CD4-positive, alpha-beta T cell (primary cell): ENCODE measurements around the gene IQSEC3. TPM values are rescaled to one million over a fixed set of nuclear protein-coding genes. Genes with fewer than 3 reads are reported as not detected.

ENCODE experiments used
- ATAC-seq: fragments of 200-7000 bp; cut with Tn5 transposase; one replicate; pipeline ENCODE4 v1.10.0; 2022; ENCODE audit warnings: mild to moderate bottlenecking; ENCODE audit not compliant: poor library complexity
- CTCF ChIA-PET: fragments of 350-600 bp; sonication (Branson Sonifier 250); formaldehyde crosslinking; loops from one replicate; lab custom pipeline; 2021; ENCODE audit warnings: antibody characterized with exemption, inconsistent platforms; lab: Charles Lee
- POLR2A ChIA-PET: fragments of 350-600 bp; sonication (Branson Sonifier 250); formaldehyde crosslinking; loops from one replicate; lab custom pipeline; 2021; ENCODE audit warnings: antibody characterized with exemption, inconsistent platforms; lab: Charles Lee
- DNase-seq, 14 experiments: peaks; one replicate each; pipeline ENCODE4 v3.0.0-alpha.2; 2013 to 2020; ENCODE audit warnings: mixed read lengths in 2 of 14
- H3K27ac ChIP-seq, 2 donors: one replicate each; pipeline versions ENCODE4 v1.5.1 to v1.7.0; 2013; ENCODE audit warnings: low read length in 2 of 2, low read depth in 1 of 2, mild to moderate bottlenecking in 1 of 2
- H3K27me3 ChIP-seq, 2 experiments: 1 replicate in 1 of 2; 2 replicates in 1 of 2; pipeline versions ENCODE4 v1.6.1 to v1.7.0; 2013; ENCODE audit warnings: low read length in 2 of 2, control low read depth in 1 of 2, mild to moderate bottlenecking in 1 of 2, moderate library complexity in 1 of 2; ENCODE audit not compliant: insufficient read depth in 2 of 2, control insufficient read depth in 1 of 2
- H3K36me3 ChIP-seq: one replicate; pipeline ENCODE4 v1.6.1; 2013; ENCODE audit warnings: low read length, control low read depth; ENCODE audit not compliant: insufficient read depth
- H3K4me1 ChIP-seq: one replicate; pipeline ENCODE4 v1.6.1; 2013; ENCODE audit warnings: low read length, control low read depth; ENCODE audit not compliant: insufficient read depth
- H3K4me3 ChIP-seq: one replicate; pipeline ENCODE4 v1.5.1; 2013; ENCODE audit warnings: mild to moderate bottlenecking, low read length, moderate library complexity
- H3K9me3 ChIP-seq, 2 experiments: 1 replicate in 1 of 2; 2 replicates in 1 of 2; pipeline versions ENCODE4 v1.6.1 to v1.7.0; 2013; ENCODE audit warnings: low read length in 2 of 2, mild to moderate bottlenecking in 2 of 2, control low read depth in 1 of 2, moderate library complexity in 1 of 2; ENCODE audit not compliant: control insufficient read depth in 1 of 2, insufficient read depth in 1 of 2
- H3K27ac Mint-ChIP-seq: one replicate; pipeline ENCODE4 v1.8.0; 2020; ENCODE audit warnings: mixed read lengths
- H3K27me3 Mint-ChIP-seq: one replicate; pipeline ENCODE4 v1.8.0; 2021; ENCODE audit warnings: mixed read lengths
- H3K36me3 Mint-ChIP-seq: one replicate; pipeline ENCODE4 v1.8.0; 2021; ENCODE audit warnings: low read depth, mixed read lengths
- H3K4me1 Mint-ChIP-seq: one replicate; pipeline ENCODE4 v1.8.0; 2021; ENCODE audit warnings: low read depth, mixed read lengths
- H3K4me3 Mint-ChIP-seq: one replicate; pipeline ENCODE4 v1.8.0; 2020; ENCODE audit warnings: mild to moderate bottlenecking, mixed read lengths
- H3K9me3 Mint-ChIP-seq: one replicate; pipeline ENCODE4 v1.8.0; 2020; ENCODE audit warnings: mixed read lengths
- intact Hi-C, 2 experiments: fragments of 100-400 bp; cut with DNase I in 1 of 2; cut with micrococcal nuclease in 1 of 2; formaldehyde crosslinking; loops; one replicate each; pipeline versions ENCODE4 v1.15.1 to v1.9.0; 2023 to 2025; cut with DNase I, micrococcal nuclease
- total RNA-seq, 174 experiments: library from RNA in 2 of 174; stranded (reverse) in 2 of 174; gene quantifications; one replicate each; pipeline ENCODE4 v1.2.3 and lab custom pipeline; 2021 to 2026
- TF ChIP-seq, protein P1 (sequence below): fragments of 200-600 bp; IDR thresholded peaks from one replicate; pipeline ENCODE4 v1.8.0; 2022; ENCODE audit warnings: antibody characterized with exemption, mild to moderate bottlenecking

IQSEC3 gene
- total RNA-seq, 2 experiments from 2014 or later = 0.19 TPM; not detected in 1

DNA sequence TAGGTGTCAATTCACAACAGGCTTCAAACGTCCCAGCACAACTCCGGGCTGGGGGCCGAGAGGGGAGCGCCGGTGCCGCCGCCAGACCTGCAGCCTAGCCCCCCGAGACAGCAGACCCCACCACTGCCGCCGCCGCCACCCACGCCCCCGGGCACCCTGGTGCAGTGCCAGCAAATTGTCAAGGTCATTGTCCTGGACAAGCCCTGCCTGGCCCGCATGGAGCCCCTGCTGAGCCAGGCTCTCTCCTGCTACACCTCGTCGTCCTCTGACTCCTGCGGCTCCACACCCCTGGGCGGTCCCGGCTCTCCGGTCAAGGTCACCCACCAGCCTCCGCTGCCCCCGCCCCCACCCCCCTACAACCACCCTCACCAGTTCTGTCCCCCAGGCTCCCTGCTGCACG lies 108.0 kb downstream of the IQSEC3 start:
- CTCF ChIA-PET = no interaction called here
- intact Hi-C loops = no loop called here
- DNase-seq (no peak), ATAC-seq (no peak)
- H3K27me3 Mint-ChIP-seq = peaks cover 23% of the 10 kb centered on the region
- no peak overlapping the region for H3K4me3 ChIP-seq
- H3K36me3 Mint-ChIP-seq = no peaks in the 10 kb centered on the region
- no peaks in the 10 kb centered on the region for H3K4me1 Mint-ChIP-seq
- TF ChIP-seq, protein P1, sequence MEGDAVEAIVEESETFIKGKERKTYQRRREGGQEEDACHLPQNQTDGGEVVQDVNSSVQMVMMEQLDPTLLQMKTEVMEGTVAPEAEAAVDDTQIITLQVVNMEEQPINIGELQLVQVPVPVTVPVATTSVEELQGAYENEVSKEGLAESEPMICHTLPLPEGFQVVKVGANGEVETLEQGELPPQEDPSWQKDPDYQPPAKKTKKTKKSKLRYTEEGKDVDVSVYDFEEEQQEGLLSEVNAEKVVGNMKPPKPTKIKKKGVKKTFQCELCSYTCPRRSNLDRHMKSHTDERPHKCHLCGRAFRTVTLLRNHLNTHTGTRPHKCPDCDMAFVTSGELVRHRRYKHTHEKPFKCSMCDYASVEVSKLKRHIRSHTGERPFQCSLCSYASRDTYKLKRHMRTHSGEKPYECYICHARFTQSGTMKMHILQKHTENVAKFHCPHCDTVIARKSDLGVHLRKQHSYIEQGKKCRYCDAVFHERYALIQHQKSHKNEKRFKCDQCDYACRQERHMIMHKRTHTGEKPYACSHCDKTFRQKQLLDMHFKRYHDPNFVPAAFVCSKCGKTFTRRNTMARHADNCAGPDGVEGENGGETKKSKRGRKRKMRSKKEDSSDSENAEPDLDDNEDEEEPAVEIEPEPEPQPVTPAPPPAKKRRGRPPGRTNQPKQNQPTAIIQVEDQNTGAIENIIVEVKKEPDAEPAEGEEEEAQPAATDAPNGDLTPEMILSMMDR = no peak
- peaks cover 0 to 10% of the 10 kb centered on the region in 2 experiments for H3K27me3 ChIP-seq
- no peaks in the 10 kb centered on the region for H3K9me3 Mint-ChIP-seq
- no peaks in the 10 kb centered on the region for H3K36me3 ChIP-seq
- no peak overlapping the region for H3K27ac ChIP-seq
- H3K9me3 ChIP-seq = peaks cover 0 to 8% of the 10 kb centered on the region in 2 experiments
- POLR2A ChIA-PET = no interaction called here
- no peaks in the 10 kb centered on the region for H3K4me1 ChIP-seq
- no peak overlapping the region for H3K27ac Mint-ChIP-seq
- no peak overlapping the region for H3K4me3 Mint-ChIP-seq

DNA sequence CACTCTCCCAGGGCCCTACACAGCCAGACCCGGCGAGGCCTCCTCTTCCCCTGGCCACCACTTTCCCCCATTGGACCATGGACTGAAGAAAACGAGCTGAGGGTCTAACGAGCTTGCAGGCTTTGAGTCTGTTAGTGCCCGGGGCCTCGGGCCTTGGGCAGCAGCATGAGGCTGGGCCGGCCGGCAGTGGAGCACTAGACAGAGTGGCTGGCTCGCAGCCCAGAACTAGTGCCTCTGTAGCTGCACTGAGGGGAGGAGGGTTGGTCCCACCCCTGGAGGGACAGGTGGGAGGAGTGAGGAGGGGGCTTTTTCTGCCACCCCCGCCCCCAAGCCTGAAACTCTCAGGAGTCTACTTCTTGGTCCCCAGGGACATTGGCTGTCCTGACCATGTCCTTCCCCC lies 108.7 kb downstream of the IQSEC3 start:
- no peak overlapping the region for H3K27ac ChIP-seq
- H3K9me3 ChIP-seq = peaks cover 0 to 9% of the 10 kb centered on the region in 2 experiments
- ChIA-PET POLR2A (no interaction called here), CTCF (no interaction called here)
- Mint-ChIP-seq H3K36me3 (no peaks in the 10 kb centered on the region), H3K9me3 (no peaks in the 10 kb centered on the region), H3K4me1 (no peaks in the 10 kb centered on the region), H3K27ac (no peak overlapping the region), H3K4me3 (no peak overlapping the region), H3K27me3 (peaks cover 22% of the 10 kb centered on the region)
- no peaks in the 10 kb centered on the region for H3K36me3 ChIP-seq
- intact Hi-C loops = no loop called here
- no peaks in the 10 kb centered on the region for H3K4me1 ChIP-seq
- DNase-seq (no peak), ATAC-seq (no peak)
- peaks cover 0 to 10% of the 10 kb centered on the region in 2 experiments for H3K27me3 ChIP-seq
- H3K4me3 ChIP-seq = no peak overlapping the region
- TF ChIP-seq, protein P1 = no peak

DNA sequence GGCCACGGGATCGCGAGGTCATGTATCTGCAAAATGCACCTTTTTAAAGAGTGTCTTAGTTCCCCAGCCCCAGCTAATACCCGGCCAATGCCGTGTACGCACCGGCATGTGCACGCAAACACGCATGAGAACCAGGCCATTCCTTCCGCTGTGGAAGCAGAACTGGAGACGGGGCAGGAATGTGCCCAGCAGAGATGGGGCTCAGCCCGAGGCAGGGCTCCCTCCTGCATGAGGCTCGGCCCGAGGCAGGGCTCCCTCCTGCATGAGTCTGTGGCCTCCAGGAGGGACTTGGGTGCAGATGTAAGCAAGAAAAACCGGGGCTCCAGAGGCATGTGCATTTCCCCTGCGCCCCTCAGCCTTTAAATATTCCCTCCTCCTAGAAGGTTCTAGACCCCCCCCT lies 109.2 kb downstream of the IQSEC3 start:
- peaks cover 22% of the 10 kb centered on the region for H3K27me3 Mint-ChIP-seq
- ATAC-seq = no peak
- no peak for DNase-seq
- TF ChIP-seq, protein P1 = no peak
- Histone ChIP-seq H3K27ac (no peak overlapping the region), H3K36me3 (no peaks in the 10 kb centered on the region), H3K4me1 (peaks cover 4% of the 10 kb centered on the region), H3K27me3 (peaks cover 0 to 10% of the 10 kb centered on the region in 2 experiments), H3K9me3 (peaks cover 0 to 9% of the 10 kb centered on the region in 2 experiments), H3K4me3 (no peak overlapping the region)
- no peaks in the 10 kb centered on the region for H3K9me3 Mint-ChIP-seq
- no peaks in the 10 kb centered on the region for H3K4me1 Mint-ChIP-seq
- H3K27ac Mint-ChIP-seq = no peak overlapping the region
- CTCF ChIA-PET = no interaction called here
- intact Hi-C loops = no loop called here
- no peak overlapping the region for H3K4me3 Mint-ChIP-seq
- no peaks in the 10 kb centered on the region for H3K36me3 Mint-ChIP-seq
- POLR2A ChIA-PET = no interaction called here
